T47D (cell line): Measurements from ENCODE around the gene ERN1.

Source experiments
- DNase-seq, 2 experiments: peaks; one replicate each; pipeline versions ENCODE4 v3.0.0 to v3.0.0-alpha.2; 2011 to 2012; ENCODE audit warnings: low read depth in 1 of 2, low spot score in 1 of 2
- JUND ChIP-seq: IDR thresholded peaks from 2 replicates; pipeline ENCODE4 v1.6.1; 2012; ENCODE audit warnings: low read depth
- in situ Hi-C: cut with HindIII; loops from 2 replicates; pipeline ENCODE4 v1.10.0; 2016; ENCODE audit warnings: low sequenced_read_pairs, low pct_unique_long_range_greater_than_20kb

The ERN1 gene

GRCh38 chr17:64092113-64092512 is 37.8 kb downstream of the ERN1 start:
- in situ Hi-C loops, result no loop called here
- no peak for DNase-seq
- TF ChIP-seq JUND, result no peak

GRCh38 chr17:64091571-64091970 is 38.4 kb downstream of the ERN1 start:
- DNase-seq, result no peak
- no peak for TF ChIP-seq JUND
- in situ Hi-C loops, result no loop called here

- in situ Hi-C loops, result no loop called here
These were observed 38.8 kb downstream of the ERN1 start for GRCh38 chr17:64091116-64091515.

GRCh38 chr17:64090144-64090543 is 39.8 kb downstream of the ERN1 start:
- in situ Hi-C loops, result no loop called here
- no peak for TF ChIP-seq JUND
- DNase-seq, result no peak

More at GRCh38 chr17:64091116-64091515, 38.8 kb downstream of the ERN1 start:
- DNase-seq, result no peak
- no peak for TF ChIP-seq JUND

GRCh38 chr17:64087252-64088005 is 42.5 kb downstream of the ERN1 start:
- no peak for TF ChIP-seq JUND

GRCh38 chr17:64085650-64086005 is 44.3 kb downstream of the ERN1 start:
- DNase-seq, result no peak
- TF ChIP-seq JUND, result no peak
- in situ Hi-C loops, result no loop called here

More at GRCh38 chr17:64087252-64088005, 42.5 kb downstream of the ERN1 start:
- in situ Hi-C loops, result no loop called here
- peak; percentile 27 to 75 for DNase-seq

- no peak for TF ChIP-seq JUND
- in situ Hi-C loops, result no loop called here
- no peak for DNase-seq
These were observed 44.8 kb downstream of the ERN1 start for GRCh38 chr17:64084940-64085649.

GRCh38 chr17:64084086-64084939 is 45.6 kb downstream of the ERN1 start:
- in situ Hi-C loops, result no loop called here
- DNase-seq, result no peak
- TF ChIP-seq JUND, result no peak

- in situ Hi-C loops, result no loop called here
- no peak for TF ChIP-seq JUND
- DNase-seq, result no peak
These were observed 46.3 kb downstream of the ERN1 start for GRCh38 chr17:64083563-64084085.

GRCh38 chr17:64083093-64083492 is 46.9 kb downstream of the ERN1 start:
- TF ChIP-seq JUND, result no peak
- in situ Hi-C loops, result no loop called here

GRCh38 chr17:64081802-64082799 is 47.8 kb downstream of the ERN1 start:
- peak in 1 of 2 experiments; percentile 91 for DNase-seq

More at GRCh38 chr17:64083093-64083492, 46.9 kb downstream of the ERN1 start:
- no peak for DNase-seq

GRCh38 chr17:64080174-64080618 is 49.7 kb downstream of the ERN1 start:
- in situ Hi-C loops, result no loop called here
- no peak for DNase-seq
- TF ChIP-seq JUND, result no peak

More at GRCh38 chr17:64081802-64082799, 47.8 kb downstream of the ERN1 start:
- no peak for TF ChIP-seq JUND
- in situ Hi-C loops, result no loop called here
